Measurements from ENCODE around the gene C2CD2. TPM values are rescaled to one million over a fixed set of nuclear protein-coding genes. Genes with fewer than 3 reads are reported as not detected.

The C2CD2 gene
- total RNA-seq, 4 donors from 2014 or later, result 11.6 to 25.3 (median 18.9) TPM

- Histone ChIP-seq H3K27me3 (no peaks in the 10 kb centered on the region), H3K36me3 (no peaks in the 10 kb centered on the region), H3K27ac (replicated peaks in 1 of 4) (no peak overlapping the region), H3K4me1 (peaks cover 0 to 11% (median 8%) of the 10 kb centered on the region in 4 donors), H3K4me3 (no peak overlapping the region), H3K9me3 (no peaks in the 10 kb centered on the region)
- intact Hi-C loops (cut with DNase I), result no loop called here
- WGBS, result 82% methylated on average over 14 of the region's 15 CpGs
- no peak for DNase-seq (ENCODE audit: extremely low spot score)
- no peak for TF ChIP-seq EP300 (IDR thresholded peaks at IDR 0.05)
- TF ChIP-seq POLR2A (IDR thresholded peaks at IDR 0.05; ENCODE audit: low read depth), result no peak
- no peak for TF ChIP-seq CTCF (IDR thresholded peaks at IDR 0.05)
- no peak for TF ChIP-seq POLR2AphosphoS5 (IDR thresholded peaks at IDR 0.05)
Observed at GRCh38 chr21:41865002-41865777, 88.6 kb downstream of the C2CD2 start.

- H3K9me3 ChIP-seq, result no peaks in the 10 kb centered on the region
- intact Hi-C loops (cut with DNase I), result no loop called here
- DNase-seq (ENCODE audit: extremely low spot score), result no peak
- no peaks in the 10 kb centered on the region for H3K27me3 ChIP-seq
- peaks cover 0 to 11% (median 8%) of the 10 kb centered on the region in 4 donors for H3K4me1 ChIP-seq
- H3K4me3 ChIP-seq, result no peak overlapping the region
- H3K36me3 ChIP-seq, result peaks cover under 1 to 7% (median 5%) of the 10 kb centered on the region in 4 donors
- TF ChIP-seq EP300 (IDR thresholded peaks at IDR 0.05) (no peak), CTCF (IDR thresholded peaks at IDR 0.05) (no peak), POLR2AphosphoS5 (IDR thresholded peaks at IDR 0.05) (no peak), POLR2A (IDR thresholded peaks at IDR 0.05; ENCODE audit: low read depth) (no peak)
- 94% methylated on average over 10 of the region's 10 CpGs for whole genome bisulfite sequencing
- H3K27ac ChIP-seq (replicated peaks in 1 of 4), result no peak overlapping the region
Observed at GRCh38 chr21:41864311-41865001, 89.4 kb downstream of the C2CD2 start.

GRCh38 chr21:41863439-41863740, 90.4 kb downstream of the C2CD2 start:
- Histone ChIP-seq H3K27me3 (no peaks in the 10 kb centered on the region), H3K9me3 (no peaks in the 10 kb centered on the region), H3K4me1 (peaks cover 0 to 11% (median 8%) of the 10 kb centered on the region in 4 donors), H3K4me3 (no peak overlapping the region), H3K27ac (replicated peaks in 1 of 4) (no peak overlapping the region), H3K36me3 (peaks cover 8 to 17% (median 15%) of the 10 kb centered on the region in 4 donors)
- intact Hi-C loops (cut with DNase I), result no loop called here
- no peak for DNase-seq (ENCODE audit: extremely low spot score)
- 77% methylated on average over 4 of the region's 4 CpGs for WGBS
- TF ChIP-seq POLR2A (IDR thresholded peaks at IDR 0.05; ENCODE audit: low read depth) (no peak), EP300 (IDR thresholded peaks at IDR 0.05) (no peak), CTCF (IDR thresholded peaks at IDR 0.05) (no peak), POLR2AphosphoS5 (IDR thresholded peaks at IDR 0.05) (no peak)

GRCh38 chr21:41861987-41862386, 91.8 kb downstream of the C2CD2 start:
- intact Hi-C loops (cut with DNase I), result no loop called here

More at GRCh38 chr21:41861987-41862386, 91.8 kb downstream of the C2CD2 start:
- Histone ChIP-seq H3K36me3 (peaks cover 8 to 31% (median 24%) of the 10 kb centered on the region in 4 donors), H3K9me3 (no peaks in the 10 kb centered on the region), H3K27me3 (no peaks in the 10 kb centered on the region), H3K27ac (replicated peaks in 1 of 4) (no peak overlapping the region), H3K4me1 (peaks cover 0 to 11% (median 8%) of the 10 kb centered on the region in 4 donors), H3K4me3 (no peak overlapping the region)
- TF ChIP-seq POLR2AphosphoS5 (IDR thresholded peaks at IDR 0.05), result no peak
- TF ChIP-seq CTCF (IDR thresholded peaks at IDR 0.05), result no peak
- TF ChIP-seq POLR2A (IDR thresholded peaks at IDR 0.05; ENCODE audit: low read depth), result no peak
- no peak for TF ChIP-seq EP300 (IDR thresholded peaks at IDR 0.05)
- no peak for DNase-seq (ENCODE audit: extremely low spot score)
- WGBS, result 93% methylated on average over 17 of the region's 17 CpGs

All from esophagus muscularis mucosa (tissue), 4 donors.